Glomerular endothelial cell (primary cell): Measurements from ENCODE around the gene CC2D1B. TPM values are rescaled to one million over a fixed set of nuclear protein-coding genes. Genes with fewer than 3 reads are reported as not detected.
"Not testable (repeated sequence)": the region's sequence is repeated elsewhere in the genome, so short reads cannot be mapped to it uniquely, and the experiment has no call there.

ENCODE experiments used
- DNase-seq: peaks from one replicate; pipeline ENCODE4 v3.0.0-alpha.2; 2011; ENCODE audit warnings: low read depth, low spot score; ENCODE audit errors: extremely low read depth
- total RNA-seq: library from RNA; depleted of rRNA; stranded (reverse); fragments of >200 nt; gene quantifications from 2 replicates; pipeline ENCODE4 v1.2.3, GENCODE V29; 2015

The CC2D1B gene, protein sequence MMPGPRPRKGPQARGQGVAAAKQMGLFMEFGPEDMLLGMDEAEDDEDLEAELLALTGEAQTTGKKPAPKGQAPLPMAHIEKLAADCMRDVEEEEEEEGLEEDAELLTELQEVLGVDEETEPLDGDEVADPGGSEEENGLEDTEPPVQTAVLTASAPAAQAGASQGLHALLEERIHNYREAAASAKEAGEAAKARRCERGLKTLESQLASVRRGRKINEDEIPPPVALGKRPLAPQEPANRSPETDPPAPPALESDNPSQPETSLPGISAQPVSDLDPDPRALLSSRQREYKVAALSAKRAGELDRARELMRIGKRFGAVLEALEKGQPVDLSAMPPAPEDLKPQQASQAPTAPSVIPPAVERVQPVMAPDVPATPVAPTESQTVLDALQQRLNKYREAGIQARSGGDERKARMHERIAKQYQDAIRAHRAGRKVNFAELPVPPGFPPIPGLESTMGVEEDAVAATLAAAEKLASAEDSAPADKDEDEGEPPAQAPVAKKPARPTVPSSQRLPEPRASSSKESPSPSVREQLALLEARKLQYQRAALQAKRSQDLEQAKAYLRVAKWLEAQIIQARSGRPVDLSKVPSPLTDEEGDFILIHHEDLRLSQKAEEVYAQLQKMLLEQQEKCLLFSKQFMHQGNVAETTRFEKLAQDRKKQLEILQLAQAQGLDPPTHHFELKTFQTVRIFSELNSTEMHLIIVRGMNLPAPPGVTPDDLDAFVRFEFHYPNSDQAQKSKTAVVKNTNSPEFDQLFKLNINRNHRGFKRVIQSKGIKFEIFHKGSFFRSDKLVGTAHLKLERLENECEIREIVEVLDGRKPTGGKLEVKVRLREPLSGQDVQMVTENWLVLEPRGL
- total RNA-seq, result 27.5 and 38.1 TPM in 2 replicates

DNA sequence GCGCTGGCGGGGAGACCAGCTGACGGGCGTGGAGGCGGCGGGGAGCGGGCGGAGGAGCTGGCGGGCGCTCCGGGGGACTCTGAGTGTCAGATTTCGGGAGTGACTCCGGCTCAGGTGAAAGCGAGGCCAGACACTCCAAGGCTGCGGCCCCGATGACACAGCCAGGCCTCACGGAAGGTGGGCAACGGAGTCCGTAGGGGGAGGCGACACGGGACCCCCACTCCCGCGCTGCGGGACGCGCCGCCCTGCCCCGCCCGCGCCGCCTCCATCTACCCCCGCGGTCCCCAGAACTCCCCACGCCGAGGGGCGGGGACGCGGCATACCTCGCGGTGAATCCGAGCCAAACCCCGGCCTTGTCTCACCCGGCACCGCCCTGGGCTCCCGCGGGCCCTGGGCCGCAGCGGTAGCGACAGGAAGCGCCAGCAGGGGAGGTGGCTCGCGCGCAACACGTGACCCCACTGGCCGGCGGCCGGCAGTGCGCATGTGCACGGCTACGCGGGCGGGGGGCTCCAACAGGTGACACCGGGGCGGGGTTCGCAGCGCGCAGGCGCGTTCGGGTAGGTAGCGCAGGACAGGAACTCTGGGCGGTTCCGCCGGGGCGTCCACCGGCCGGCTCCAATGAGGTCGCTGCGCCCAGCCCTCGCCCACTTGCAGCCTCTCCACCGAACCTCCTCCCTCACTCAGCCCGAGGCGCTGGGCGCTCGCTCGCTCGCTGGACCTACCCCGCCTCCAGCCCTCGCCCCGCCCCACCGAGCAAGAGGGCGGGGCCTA, at the start of gene CC2D1B:
Gene CC2D1B, minus strand, starts transcription at position 460 of the 771 bp plus-strand sequence. CDS start 1,585 bp downstream, outside the sequence.
- DNase-seq, result peak; percentile 50

DNA sequence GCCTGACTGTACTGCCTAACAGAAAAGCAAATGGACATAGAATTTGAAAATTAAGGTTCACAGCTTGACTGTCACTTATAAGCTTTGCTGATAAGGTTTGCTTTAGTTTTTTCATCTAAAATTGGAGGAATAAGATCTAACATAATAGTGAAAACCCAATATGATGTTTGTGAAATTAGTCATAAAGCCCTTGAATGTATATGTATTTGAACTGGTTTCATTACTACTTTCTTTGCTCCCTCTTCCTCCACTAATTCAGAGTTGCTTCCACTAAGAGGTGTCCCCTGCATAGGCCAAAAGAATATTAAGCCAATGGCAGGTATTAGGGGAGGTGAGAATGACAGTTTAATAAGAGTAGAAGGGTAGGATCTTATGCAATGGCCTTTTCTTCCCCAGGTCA, 48.9 kb upstream of the CC2D1B start:
- no peak for DNase-seq

- no peak for DNase-seq
Measured at GRCh38 chr1:52413410-52413989, 47.5 kb upstream of the CC2D1B start.

DNA sequence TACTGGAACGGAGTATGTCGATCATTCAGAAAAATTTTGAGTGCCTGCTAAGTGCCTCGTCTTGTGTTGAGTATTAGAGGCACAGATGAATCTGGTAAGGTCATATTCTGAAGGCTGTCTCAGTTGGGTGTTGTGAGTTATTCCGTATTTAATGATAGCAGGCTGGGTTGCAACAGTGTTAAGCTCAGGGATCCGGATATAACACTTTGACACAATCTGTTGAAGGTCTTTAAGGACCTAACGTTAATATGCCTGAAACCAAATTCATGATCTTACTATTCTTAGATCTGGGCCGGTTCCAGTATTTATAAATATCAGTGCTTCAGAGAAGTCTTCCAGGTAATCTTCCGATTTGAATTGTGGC, 39.0 kb upstream of the CC2D1B start:
- DNase-seq, result no peak

GRCh38 chr1:52404116-52404974, 38.3 kb upstream of the CC2D1B start, which contains the start of the genes ORC1 and PRPF38A:
Gene ORC1, minus strand, starts transcription at chr1:52404423. Its CDS starts 2,200 bp downstream, at chr1:52402223.
Gene PRPF38A, plus strand, starts transcription at chr1:52404602. Its CDS starts 148 bp downstream, at chr1:52404750.
- peak; percentile 74 for DNase-seq

DNA sequence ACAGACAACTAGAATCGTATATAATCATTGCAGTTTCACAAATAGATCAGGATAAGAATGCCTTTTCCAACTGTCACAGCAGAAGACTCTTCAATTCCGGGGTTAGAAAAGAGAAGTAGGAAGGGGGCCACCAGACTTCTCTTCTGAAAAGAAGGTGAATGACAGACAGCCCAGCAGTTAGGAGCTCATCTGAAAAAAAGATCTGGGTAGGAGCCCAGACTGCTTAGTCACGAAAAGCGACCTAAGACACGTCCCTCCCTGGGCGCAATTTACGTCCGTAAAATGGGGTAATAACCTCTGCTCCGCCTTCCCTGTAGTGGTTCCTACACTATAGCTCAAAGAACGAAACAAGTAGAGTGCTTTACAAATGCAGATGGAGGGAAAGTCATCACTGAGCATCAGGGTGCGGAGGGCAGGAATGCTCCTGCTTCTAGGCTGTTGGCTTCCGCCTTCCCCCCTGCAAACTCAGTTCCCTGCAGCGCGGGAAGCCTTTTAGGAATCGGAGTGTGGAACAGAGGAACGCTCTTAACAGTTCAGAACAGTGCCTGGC, 37.6 kb upstream of the CC2D1B start:
- no peak for DNase-seq

- DNase-seq, result no peak
Measured at GRCh38 chr1:52402860-52403240, 36.8 kb upstream of the CC2D1B start.

GRCh38 chr1:52400131-52400530, 34.1 kb upstream of the CC2D1B start:
- no peak for DNase-seq

- no peak for DNase-seq
Measured at GRCh38 chr1:52399629-52400028, 33.6 kb upstream of the CC2D1B start.

DNA sequence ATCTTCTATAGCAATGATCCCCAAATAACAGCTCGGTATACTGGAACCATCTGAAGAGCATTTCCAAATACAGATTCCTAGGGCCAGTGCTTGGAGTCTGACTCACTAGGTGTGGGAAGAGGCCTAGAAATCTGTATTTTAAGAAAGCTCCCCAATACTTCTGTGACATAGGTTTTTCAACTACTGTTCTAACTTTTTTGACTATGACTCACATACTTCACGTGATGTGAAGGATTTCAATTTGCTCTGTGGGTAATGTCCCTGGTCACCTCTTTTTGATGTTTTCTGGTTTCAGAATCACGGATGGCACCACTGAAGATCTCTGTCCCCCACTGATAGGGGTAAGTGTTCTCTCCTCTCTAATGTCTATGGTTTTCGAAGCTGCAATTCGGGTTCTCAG, 27.2 kb upstream of the CC2D1B start:
- no peak for DNase-seq

DNA sequence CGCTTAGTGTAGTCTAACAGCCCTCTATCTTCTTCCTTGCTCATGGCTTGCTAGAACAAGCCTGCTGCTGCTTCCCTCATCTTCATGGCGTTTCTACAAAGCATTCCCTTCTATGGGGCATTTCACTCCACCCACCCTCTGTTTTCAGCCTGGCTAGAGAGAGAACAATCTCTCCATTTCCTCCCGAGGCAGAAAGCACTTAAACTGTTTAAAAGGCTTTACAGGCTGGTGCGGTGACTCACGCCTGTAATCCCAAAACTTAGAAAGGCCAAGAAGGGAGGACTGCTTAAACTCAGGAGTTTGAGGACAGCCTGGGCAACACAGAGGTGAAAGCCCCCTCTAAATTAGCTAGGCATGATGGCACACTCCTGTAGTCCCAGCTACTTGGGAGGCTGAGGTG, 20.5 kb upstream of the CC2D1B start:
- no peak for DNase-seq

DNA sequence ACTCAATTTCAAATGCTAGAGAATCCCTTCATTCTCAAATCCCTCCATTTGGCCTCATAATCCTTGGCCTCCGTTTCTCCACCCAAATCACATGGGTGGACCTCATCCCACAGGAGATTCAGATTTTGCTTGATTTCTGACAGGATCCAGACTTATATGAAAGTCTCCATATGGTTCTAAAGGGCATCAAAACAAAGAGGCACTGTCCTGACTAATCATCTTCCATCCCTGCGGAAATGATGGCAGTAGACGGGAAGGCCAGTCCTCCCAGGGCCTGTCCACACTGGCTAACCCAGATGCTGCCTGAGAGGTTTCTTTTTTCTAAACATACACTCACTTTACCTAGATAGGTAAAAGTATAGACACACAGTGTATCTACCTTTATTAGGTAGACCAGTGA, 19.4 kb upstream of the CC2D1B start:
- DNase-seq, result no peak

DNA sequence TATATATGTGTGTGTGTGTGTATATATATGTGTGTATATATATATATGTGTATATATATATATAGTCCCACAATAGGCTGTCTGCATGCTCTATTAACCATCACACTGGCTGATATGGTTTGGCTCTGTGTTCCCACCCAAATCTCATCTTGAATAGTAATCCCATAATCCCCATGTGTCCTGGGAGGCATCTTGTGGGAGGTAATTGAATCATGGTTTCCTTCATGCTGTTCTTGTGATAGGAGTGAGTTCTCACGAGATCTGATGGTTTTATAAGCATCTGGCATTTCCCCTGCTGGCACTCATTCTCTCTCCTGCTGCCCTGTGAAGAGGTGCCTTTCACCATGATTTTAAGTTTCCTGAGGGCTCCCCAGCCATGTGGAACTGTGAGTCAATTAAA, 3.8 kb upstream of the CC2D1B start:
- DNase-seq, result not testable (repeated sequence)

- no peak for DNase-seq
Measured at GRCh38 chr1:52368383-52369172, 2.6 kb upstream of the CC2D1B start.

GRCh38 chr1:52367272-52367671, 1.3 kb upstream of the CC2D1B start:
- no peak for DNase-seq

GRCh38 chr1:52366517-52366827, 467 bp upstream of the CC2D1B start:
- no peak for DNase-seq

- no peak for DNase-seq
Measured at GRCh38 chr1:52365071-52365745, 797 bp downstream of the CC2D1B start.

DNA sequence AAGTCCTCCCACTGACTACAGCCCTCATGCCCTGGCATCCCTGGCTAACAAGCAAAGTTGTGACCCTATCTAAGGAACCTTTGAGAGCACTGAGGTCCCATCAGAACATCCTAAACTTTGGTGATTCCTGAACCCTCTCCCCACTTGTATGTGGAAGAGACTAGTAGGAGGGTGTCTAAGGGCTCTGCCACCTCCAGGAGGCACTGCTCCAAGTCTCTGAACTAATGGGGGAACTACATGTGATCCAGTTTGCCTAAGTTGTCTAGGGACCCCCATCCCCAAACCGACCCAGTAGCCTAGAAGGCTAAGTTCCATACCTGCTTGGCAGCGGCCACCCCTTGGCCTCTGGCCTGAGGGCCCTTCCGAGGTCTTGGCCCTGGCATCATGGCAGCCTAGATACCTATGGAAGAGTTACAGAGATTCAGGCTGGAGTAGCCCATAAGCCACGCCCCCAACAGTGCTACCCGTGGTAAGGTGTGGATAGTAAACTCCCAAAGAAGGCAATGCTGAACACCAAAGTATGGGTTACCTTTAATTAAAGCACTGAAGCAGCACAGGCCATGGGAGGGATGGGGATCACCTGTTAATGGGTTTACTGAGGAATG, 1.7 kb downstream of the CC2D1B start:
- no peak for DNase-seq
